GM23248 (cell line): ENCODE data around the gene ADRB2.

ENCODE experiments used
- EZH2 ChIP-seq: fragments of 200-600 bp; sonication (generic); IDR thresholded peaks from 2 replicates; pipeline ENCODE4 v1.6.1; 2018; ENCODE audit warnings: antibody characterized with exemption, mild to moderate bottlenecking; ENCODE audit not compliant: insufficient read depth, poor library complexity, severe bottlenecking
- EZH2phosphoT487 ChIP-seq: fragments of 200-600 bp; sonication (generic); IDR thresholded peaks from 2 replicates; pipeline ENCODE4 v1.6.1; 2018; ENCODE audit warnings: antibody characterized with exemption, moderate library complexity, mild to moderate bottlenecking, low read depth; ENCODE audit not compliant: insufficient read depth

DNA sequence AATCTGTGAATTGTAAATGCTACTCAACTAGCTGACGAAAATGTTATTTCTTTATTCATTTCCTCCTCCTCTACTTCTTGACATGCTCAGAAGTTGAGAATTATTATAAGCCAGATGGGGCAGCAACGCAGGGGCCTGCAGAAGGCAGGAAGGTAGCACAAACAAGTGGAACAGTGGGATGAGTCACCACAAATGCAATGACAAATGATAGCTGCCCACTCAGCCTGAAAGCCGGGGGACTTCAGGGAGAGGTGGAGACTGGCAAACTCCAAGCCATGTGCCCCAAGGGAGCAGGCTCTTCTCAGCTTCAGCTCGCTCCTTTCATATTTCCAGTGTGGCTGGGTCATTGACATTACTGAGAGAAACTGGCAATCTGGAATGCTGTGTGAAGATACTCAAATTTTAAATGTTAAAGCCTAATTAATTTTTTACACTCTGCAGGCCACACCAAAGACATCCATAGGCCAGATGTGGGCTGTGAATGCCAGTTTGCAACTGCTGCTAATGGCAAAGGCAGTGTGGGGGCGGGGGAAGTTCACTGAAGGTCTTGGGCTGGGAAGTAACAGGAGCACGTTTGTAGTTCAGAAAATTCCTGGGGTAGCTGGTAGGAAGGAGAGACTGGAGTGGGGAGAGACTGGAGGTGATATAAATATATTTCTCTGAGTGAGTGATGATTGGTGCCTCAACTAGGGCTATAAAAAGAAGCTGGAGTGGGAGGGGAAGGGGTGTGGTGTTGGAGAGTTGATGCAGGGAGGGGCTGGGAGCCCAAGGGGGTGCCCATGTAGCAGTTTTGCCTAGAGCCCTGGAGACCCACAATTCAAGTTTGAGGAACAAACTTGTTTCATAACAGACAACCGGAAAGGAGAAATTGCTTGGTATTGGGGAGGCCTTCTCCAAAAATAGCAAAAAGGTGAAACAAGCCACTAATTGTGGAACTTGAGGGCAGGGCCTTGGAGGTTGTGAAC is 20.8 kb upstream of the ADRB2 start:
- TF ChIP-seq EZH2phosphoT487 (no peak), EZH2 (no peak)
